BLaER1 treated with 17β-estradiol and CSF1 and Interleukin-3, amounts not matched to agents 10 nM and 100 nM (cell line): ENCODE data around the gene NIN.

Source experiments
- H3K27ac ChIP-seq, 11 experiments: shearing (Covaris generic); formaldehyde crosslinking; 2 replicates each; pipeline ENCODE4 v1.8.1; 2022
- H3K27me3 ChIP-seq, 11 experiments: shearing (Covaris generic); formaldehyde crosslinking; 2 replicates each; pipeline ENCODE4 v1.8.1; 2022
- H3K36me3 ChIP-seq, 11 experiments: shearing (Covaris generic); formaldehyde crosslinking; 2 replicates each; pipeline ENCODE4 v1.8.1; 2022
- H3K4me1 ChIP-seq, 10 experiments: shearing (Covaris generic); formaldehyde crosslinking; 2 replicates each; pipeline ENCODE4 v1.8.1; 2022
- H3K4me2 ChIP-seq, 11 experiments: shearing (Covaris generic); formaldehyde crosslinking; 2 replicates each; pipeline ENCODE4 v1.8.1; 2022
- H3K4me3 ChIP-seq, 10 experiments: shearing (Covaris generic); formaldehyde crosslinking; 2 replicates each; pipeline ENCODE4 v1.8.1; 2022
- H3K9ac ChIP-seq, 11 experiments: shearing (Covaris generic); formaldehyde crosslinking; 2 replicates each; pipeline ENCODE4 v1.8.1; 2022
- H3K9me3 ChIP-seq, 11 experiments: shearing (Covaris generic); formaldehyde crosslinking; replicated peaks in 1 of 11; 2 replicates each; pipeline ENCODE4 v1.8.1; 2022
- H4K20me1 ChIP-seq, 11 experiments: shearing (Covaris generic); formaldehyde crosslinking; 2 replicates each; pipeline ENCODE4 v1.8.1; 2022
- Cebpa-rat ChIP-seq, 11 experiments: shearing (Covaris generic); IDR thresholded peaks; 2 replicates each; pipeline ENCODE4 v1.8.1; 2022

The NIN gene

DNA sequence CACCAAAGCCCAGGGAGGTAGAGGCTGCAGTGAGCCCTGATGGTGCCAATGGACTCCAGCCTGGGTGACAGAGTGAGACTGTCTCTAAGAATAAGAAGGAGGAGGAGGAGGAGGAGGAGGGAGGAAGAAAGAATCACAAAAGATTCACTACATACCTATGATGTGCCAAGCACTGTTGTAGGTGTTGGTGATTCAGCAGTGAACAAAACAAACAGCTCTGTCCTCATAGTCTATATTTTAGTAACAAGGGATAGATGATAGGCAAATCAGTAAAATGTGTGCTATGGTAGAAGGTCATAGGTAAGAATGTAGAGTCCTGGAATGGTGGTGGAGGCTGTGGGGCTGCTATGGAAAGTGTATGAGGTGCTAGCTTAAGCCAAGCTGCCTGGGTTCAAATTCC, 22.9 kb upstream of the NIN start:
- Histone ChIP-seq H3K27ac (no peak overlapping the region), H3K4me2 (no peak overlapping the region), H3K4me3 (no peak overlapping the region), H3K9ac (no peak overlapping the region), H3K9me3 (no peaks in the 10 kb centered on the region), H3K4me1 (peaks cover 20 to 33% (median 26%) of the 10 kb centered on the region in 10 experiments), H3K27me3 (no peaks in the 10 kb centered on the region), H3K36me3 (no peaks in the 10 kb centered on the region), H4K20me1 (no peaks in the 10 kb centered on the region)
- TF ChIP-seq Cebpa-rat (IDR thresholded peaks at IDR 0.05): no peak

DNA sequence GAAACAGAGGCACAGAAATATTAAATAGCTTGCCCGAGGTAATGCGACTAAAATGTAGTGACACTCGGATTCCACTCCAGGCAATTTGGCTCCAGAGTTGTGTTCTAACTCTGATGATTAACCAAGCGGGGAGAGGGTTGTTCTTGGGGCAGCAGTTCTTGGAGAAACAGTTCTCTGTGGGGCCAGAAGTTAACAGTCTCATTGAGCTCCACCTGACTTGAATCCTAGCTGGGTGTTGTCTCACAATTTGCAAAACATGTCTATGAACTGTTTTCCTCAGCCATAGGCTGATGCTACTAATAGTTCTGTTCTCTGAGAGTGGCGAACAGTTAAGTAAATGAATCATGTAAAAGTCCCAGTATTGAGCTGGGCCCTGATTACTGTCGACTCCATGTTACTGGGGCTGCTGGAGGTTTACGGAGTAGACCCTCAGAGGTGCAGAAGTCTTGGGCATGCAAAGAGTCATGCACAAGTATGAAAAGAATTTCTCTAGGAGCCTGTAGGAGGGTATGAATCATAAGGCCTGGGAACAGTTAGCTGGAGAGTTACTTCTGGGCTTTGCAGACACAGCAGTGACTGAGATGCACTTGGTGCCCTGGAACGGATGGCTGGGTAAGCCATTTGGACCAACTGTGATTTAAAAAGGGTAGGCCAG, 15.4 kb upstream of the NIN start:
- Histone ChIP-seq H3K27me3 (no peaks in the 10 kb centered on the region), H4K20me1 (no peaks in the 10 kb centered on the region), H3K4me1 (no peaks in the 10 kb centered on the region), H3K27ac (no peak overlapping the region), H3K9me3 (no peaks in the 10 kb centered on the region), H3K36me3 (no peaks in the 10 kb centered on the region), H3K4me2 (no peak overlapping the region), H3K9ac (no peak overlapping the region), H3K4me3 (no peak overlapping the region)
- no peak for TF ChIP-seq Cebpa-rat (IDR thresholded peaks at IDR 0.05)

DNA sequence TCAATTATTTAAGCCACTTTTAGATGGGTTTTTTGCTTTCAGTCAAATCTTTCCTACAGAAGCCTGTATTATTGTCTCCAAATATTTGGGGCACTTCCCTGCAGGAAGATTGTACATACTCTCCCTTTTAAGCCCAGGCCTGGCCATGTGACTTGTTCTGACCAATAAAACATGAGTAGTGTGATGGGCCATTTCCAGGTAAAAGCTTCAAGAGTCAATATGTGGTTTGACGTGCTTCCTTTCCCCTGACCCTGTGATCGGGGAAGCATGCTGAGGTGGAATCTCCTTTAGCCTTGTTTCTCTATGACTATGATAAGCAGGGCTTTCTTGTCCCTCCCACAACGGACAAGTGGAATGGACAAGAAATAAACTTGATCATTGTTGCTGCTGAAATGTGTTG, 14.2 kb upstream of the NIN start:
- Histone ChIP-seq H3K4me3 (no peak overlapping the region), H3K27me3 (no peaks in the 10 kb centered on the region), H3K9ac (no peak overlapping the region), H4K20me1 (no peaks in the 10 kb centered on the region), H3K4me2 (no peak overlapping the region), H3K36me3 (no peaks in the 10 kb centered on the region), H3K4me1 (no peaks in the 10 kb centered on the region), H3K9me3 (no peaks in the 10 kb centered on the region), H3K27ac (no peak overlapping the region)
- no peak for TF ChIP-seq Cebpa-rat (IDR thresholded peaks at IDR 0.05)

DNA sequence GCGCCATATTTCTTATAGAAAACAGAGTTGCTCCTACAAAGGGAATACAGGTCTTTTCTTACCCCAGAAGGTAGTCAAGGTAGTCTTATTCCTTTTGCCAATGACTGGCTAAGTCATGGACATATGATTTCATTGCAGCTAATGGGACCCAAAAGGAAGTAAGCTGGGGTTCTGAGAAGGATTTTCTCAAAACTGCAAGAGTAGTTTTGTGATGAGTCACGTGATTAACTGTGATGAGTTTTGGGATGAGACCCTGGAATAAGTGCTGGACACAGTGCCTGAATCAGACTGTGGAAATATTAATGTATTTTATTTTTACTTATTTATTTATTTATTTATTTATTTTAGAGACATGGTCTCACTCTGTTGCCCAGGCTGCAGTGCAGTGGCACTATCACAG, 13.4 kb upstream of the NIN start:
- Histone ChIP-seq H3K9ac (no peak overlapping the region), H3K4me1 (0 out of 20 replicates have a peak, but pooled peaks cover 0 to under 1% (median 0%) of the 10 kb centered on the region in 10 experiments), H3K27ac (no peak overlapping the region), H3K9me3 (no peaks in the 10 kb centered on the region), H3K4me2 (no peak overlapping the region), H3K4me3 (no peak overlapping the region), H4K20me1 (no peaks in the 10 kb centered on the region), H3K27me3 (no peaks in the 10 kb centered on the region), H3K36me3 (no peaks in the 10 kb centered on the region)
- TF ChIP-seq Cebpa-rat (IDR thresholded peaks at IDR 0.05): no peak

DNA sequence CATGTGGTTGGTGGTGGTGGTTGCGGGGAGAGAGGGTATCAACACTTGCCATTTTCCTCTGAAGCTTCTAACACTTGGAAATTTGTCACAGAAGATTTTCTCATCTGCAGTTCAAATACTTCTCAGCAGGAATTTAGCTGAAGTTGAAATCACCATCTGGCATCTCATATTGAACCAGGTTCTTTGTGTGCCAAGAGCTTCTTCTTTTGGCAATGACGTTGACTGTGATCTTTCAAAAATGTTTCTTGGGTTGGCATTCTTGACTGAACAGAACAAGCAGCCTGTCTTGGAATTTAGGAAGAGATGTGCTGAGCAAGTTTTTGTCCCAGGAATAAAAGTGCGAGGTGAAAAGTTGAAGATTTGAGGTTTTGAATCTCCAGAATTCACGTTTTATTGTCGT, 8.7 kb upstream of the NIN start:
- no peak for TF ChIP-seq Cebpa-rat (IDR thresholded peaks at IDR 0.05)

DNA sequence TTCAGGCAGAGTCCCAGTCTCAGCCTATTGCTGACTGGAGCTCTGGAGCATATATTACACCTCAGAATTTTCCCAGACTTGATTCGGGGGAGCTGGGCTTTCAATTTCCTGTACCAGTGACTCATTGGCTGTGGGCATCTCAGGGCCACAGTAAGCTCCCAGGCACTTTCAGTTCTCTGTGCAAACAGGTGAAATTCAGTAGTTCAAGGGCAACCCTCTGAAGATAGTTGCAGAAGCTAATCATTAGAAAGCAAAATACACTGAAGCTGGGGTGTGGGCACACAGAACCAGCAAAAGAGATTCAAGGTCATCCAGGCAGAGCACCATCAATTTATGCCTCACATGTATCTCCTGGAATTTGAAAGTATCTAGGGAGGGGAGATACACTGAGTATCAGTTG, 8.1 kb upstream of the NIN start:
- Histone ChIP-seq H3K27ac (no peak overlapping the region), H3K27me3 (no peaks in the 10 kb centered on the region), H3K9me3 (no peaks in the 10 kb centered on the region), H3K4me1 (peaks cover 21 to 31% (median 26%) of the 10 kb centered on the region in 10 experiments), H3K36me3 (no peaks in the 10 kb centered on the region), H3K9ac (no peak overlapping the region), H3K4me3 (no peak overlapping the region), H4K20me1 (no peaks in the 10 kb centered on the region), H3K4me2 (peak overlapping the region in 5 of 11 experiments; percentile 46 to 62 (median 51); a peak in 10 of 22 replicates)
- TF ChIP-seq Cebpa-rat (IDR thresholded peaks at IDR 0.05): no peak

More for the DNA sequence above, 8.7 kb upstream of the NIN start:
- Histone ChIP-seq H3K4me1 (peaks cover 15 to 28% (median 20%) of the 10 kb centered on the region in 10 experiments), H3K27ac (no peak overlapping the region), H3K4me3 (no peak overlapping the region), H3K36me3 (no peaks in the 10 kb centered on the region), H3K9me3 (no peaks in the 10 kb centered on the region), H3K27me3 (no peaks in the 10 kb centered on the region), H3K9ac (no peak overlapping the region), H4K20me1 (no peaks in the 10 kb centered on the region), H3K4me2 (no peak overlapping the region)

DNA sequence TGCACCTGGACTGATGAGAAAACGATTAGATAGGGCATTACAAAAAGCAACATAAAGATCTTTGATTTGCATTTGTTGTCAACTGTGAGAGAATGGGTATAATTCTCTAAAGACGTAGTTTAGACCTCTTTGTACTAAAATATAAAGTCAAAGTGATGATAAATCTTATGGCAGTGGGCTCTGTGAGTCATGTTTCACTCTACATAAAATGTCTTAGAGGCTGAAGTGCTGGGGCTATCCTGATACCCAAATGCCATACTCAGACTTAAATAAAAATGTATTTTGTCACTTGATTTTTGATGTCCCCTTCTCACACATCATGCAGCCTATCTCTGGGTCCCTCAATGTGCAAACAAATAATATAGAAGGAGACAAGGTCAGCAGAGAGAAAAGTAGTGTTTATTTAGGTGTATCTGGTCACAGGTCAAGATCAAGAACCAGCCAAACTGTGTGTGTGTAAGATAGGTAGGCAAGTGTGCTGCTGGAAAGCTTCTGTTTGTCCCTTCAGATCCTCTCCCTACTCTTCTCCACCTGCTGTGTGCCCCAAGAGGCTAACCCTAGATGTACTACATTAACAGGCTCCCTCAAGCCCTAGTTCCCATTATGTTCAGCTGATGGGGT, 7.0 kb upstream of the NIN start:
- Histone ChIP-seq H3K9me3 (no peaks in the 10 kb centered on the region), H3K27ac (no peak overlapping the region), H3K36me3 (no peaks in the 10 kb centered on the region), H4K20me1 (no peaks in the 10 kb centered on the region), H3K4me1 (peaks cover 23 to 38% (median 31%) of the 10 kb centered on the region in 10 experiments), H3K4me2 (0 out of 22 replicates have a peak overlapping the region, but pooled peaks of 1 of the 11 experiments have one; percentile 47), H3K9ac (no peak overlapping the region), H3K4me3 (no peak overlapping the region), H3K27me3 (no peaks in the 10 kb centered on the region)
- TF ChIP-seq Cebpa-rat (IDR thresholded peaks at IDR 0.05): no peak

DNA sequence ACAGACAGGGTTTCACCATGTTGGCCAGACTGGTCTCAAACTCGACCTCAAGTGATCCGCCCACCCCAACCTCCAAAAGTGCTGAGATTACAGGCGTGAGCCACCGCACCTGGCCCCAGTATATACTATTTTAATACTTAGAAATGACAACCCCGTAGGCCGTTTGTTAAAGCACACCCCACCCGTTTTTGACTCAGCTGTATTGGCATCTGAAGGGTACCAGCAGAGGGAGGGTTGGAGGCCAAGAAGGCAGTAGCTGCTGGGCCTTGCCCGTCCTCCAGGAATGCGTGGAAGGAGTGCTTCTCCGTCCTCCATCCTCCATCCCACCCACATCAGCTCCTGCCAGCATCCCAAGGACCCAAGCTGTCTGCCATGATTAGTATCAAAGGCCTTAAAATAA, 6.3 kb upstream of the NIN start:
- TF ChIP-seq Cebpa-rat (IDR thresholded peaks at IDR 0.05): 0 out of 22 replicates have a peak, but pooled peaks of 1 of the 11 experiments have one; percentile 2
- H3K9ac ChIP-seq: no peak overlapping the region
- H3K4me2 ChIP-seq: no peak overlapping the region
- no peak overlapping the region; a peak in 1 of 22 replicates for H3K27ac ChIP-seq
- H4K20me1 ChIP-seq: no peaks in the 10 kb centered on the region
- no peak overlapping the region for H3K4me3 ChIP-seq
- H3K36me3 ChIP-seq: no peaks in the 10 kb centered on the region
- peaks cover 0 to 3% (median 0%) of the 10 kb centered on the region in 11 experiments; a peak in 1 of 22 replicates for H3K27me3 ChIP-seq
- peaks cover 28 to 44% (median 38%) of the 10 kb centered on the region in 10 experiments for H3K4me1 ChIP-seq
- no peaks in the 10 kb centered on the region for H3K9me3 ChIP-seq

DNA sequence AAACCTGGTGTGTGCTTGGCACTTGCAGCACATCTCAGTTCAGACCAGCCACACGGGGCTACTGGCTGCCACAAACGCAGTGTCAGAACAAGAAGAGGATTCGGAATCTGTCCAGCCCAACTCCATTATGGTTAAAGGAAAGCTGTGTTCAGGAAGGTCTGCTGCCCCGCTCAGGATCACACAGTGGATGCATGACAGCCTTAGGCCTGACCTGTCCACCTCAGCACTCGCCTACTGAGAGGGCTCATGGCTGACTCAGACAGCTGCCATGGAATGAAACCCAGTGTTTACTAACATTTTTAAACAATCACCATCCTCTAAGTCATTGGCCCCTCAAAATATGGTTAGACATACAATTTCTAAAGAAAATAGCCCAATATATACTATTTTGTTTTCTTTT, 5.6 kb upstream of the NIN start:
- Histone ChIP-seq H3K4me3 (no peak overlapping the region), H3K9me3 (no peaks in the 10 kb centered on the region), H3K4me1 (peaks cover 35 to 52% (median 45%) of the 10 kb centered on the region in 10 experiments), H3K36me3 (no peaks in the 10 kb centered on the region), H3K27ac (peak overlapping the region in 2 of 11 experiments; percentile 72 to 74; a peak in 3 of 22 replicates), H3K27me3 (peaks cover 0 to 3% (median 0%) of the 10 kb centered on the region in 11 experiments; a peak in 1 of 22 replicates), H4K20me1 (no peaks in the 10 kb centered on the region), H3K9ac (no peak overlapping the region), H3K4me2 (peak overlapping the region in 3 of 11 experiments; percentile 67 to 77 (median 74); a peak in 2 of 22 replicates)
- TF ChIP-seq Cebpa-rat (IDR thresholded peaks at IDR 0.05): no peak
